ENCODE data around the gene TCTN1. TPM values are rescaled to one million over a fixed set of nuclear protein-coding genes. Genes with fewer than 3 reads are reported as not detected.

TCTN1 gene
- total and polyA plus RNA-seq, 2 of the 13 experiments (the other 11 are each of a cell fraction or from before 2014, with no cell fraction given), result 13.6 to 16.0 TPM

- peak; percentile 74; the same call in 1 of the 2 replicates for TF ChIP-seq DR1 (CRISPR knock-in tag; IDR thresholded peaks at IDR 0.05)
- no peak for TF ChIP-seq ZNF576 (CRISPR knock-in tag; IDR thresholded peaks at IDR 0.05)
- TF ChIP-seq ELF1 (CRISPR knock-in tag; IDR thresholded peaks at IDR 0.05), result peak; percentile 79
- TF ChIP-seq TRIM24 (CRISPR knock-in tag; IDR thresholded peaks at IDR 0.05), result no peak
- no peak; the same call in 1 of the 2 replicates for TF ChIP-seq ZNF724P (CRISPR knock-in tag; IDR thresholded peaks at IDR 0.05; ENCODE audit: borderline replicate concordance)
- no peak for TF ChIP-seq CCDC6 (CRISPR knock-in tag; IDR thresholded peaks at IDR 0.05)
- TF ChIP-seq, protein P1, sequence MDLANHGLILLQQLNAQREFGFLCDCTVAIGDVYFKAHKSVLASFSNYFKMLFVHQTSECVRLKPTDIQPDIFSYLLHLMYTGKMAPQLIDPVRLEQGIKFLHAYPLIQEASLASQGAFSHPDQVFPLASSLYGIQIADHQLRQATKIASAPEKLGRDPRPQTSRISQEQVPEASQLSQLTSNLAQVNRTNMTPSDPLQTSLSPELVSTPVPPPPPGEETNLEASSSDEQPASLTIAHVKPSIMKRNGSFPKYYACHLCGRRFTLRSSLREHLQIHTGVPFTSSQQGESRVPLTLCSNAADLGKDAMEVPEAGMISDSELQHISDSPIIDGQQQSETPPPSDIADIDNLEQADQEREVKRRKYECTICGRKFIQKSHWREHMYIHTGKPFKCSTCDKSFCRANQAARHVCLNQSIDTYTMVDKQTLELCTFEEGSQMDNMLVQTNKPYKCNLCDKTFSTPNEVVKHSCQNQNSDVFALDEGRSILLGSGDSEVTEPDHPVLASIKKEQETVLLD (CRISPR knock-in tag; IDR thresholded peaks at IDR 0.05; ENCODE audit: low read depth), result no peak
- TF ChIP-seq XBP1 (CRISPR knock-in tag; IDR thresholded peaks at IDR 0.05), result no peak
- no peak for TF ChIP-seq PPARG (CRISPR knock-in tag; conservative IDR thresholded peaks at IDR 0.05)
- no peak; the same call in 1 of the 2 replicates for TF ChIP-seq ZNF557 (CRISPR knock-in tag; IDR thresholded peaks at IDR 0.05)
- TF ChIP-seq, protein P2, sequence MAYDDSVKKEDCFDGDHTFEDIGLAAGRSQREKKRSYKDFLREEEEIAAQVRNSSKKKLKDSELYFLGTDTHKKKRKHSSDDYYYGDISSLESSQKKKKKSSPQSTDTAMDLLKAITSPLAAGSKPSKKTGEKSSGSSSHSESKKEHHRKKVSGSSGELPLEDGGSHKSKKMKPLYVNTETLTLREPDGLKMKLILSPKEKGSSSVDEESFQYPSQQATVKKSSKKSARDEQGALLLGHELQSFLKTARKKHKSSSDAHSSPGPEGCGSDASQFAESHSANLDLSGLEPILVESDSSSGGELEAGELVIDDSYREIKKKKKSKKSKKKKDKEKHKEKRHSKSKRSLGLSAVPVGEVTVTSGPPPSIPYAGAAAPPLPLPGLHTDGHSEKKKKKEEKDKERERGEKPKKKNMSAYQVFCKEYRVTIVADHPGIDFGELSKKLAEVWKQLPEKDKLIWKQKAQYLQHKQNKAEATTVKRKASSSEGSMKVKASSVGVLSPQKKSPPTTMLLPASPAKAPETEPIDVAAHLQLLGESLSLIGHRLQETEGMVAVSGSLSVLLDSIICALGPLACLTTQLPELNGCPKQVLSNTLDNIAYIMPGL (CRISPR knock-in tag; IDR thresholded peaks at IDR 0.05; ENCODE audit: borderline replicate concordance in 1 of 2, low read depth in 1 of 2), result peak; percentile 81 to 84
- no peak for TF ChIP-seq MEIS2 (CRISPR knock-in tag; IDR thresholded peaks at IDR 0.05)
- no peak for TF ChIP-seq U2AF1 (optimal IDR thresholded peaks at IDR 0.05; ENCODE audit: low read depth, low read length)
- no peak for TF ChIP-seq KDM6A (CRISPR knock-in tag; IDR thresholded peaks at IDR 0.05; ENCODE audit: low read depth)
- TF ChIP-seq ZNF784 (CRISPR knock-in tag; IDR thresholded peaks at IDR 0.05; ENCODE audit: borderline replicate concordance), result peak; percentile 83; the same call in 1 of the 2 replicates
- 0 out of 2 replicates have a peak, but pooled peaks have one; percentile 37 for TF ChIP-seq TMF1 (CRISPR knock-in tag; IDR thresholded peaks at IDR 0.05; ENCODE audit: low read depth)
- TF ChIP-seq DPF2 (CRISPR knock-in tag; IDR thresholded peaks at IDR 0.05; ENCODE audit: borderline replicate concordance, low read depth), result no peak
- TF ChIP-seq ZNF205 (CRISPR knock-in tag; IDR thresholded peaks at IDR 0.05), result 0 out of 2 replicates have a peak, but pooled peaks have one; percentile 35
- peak; percentile 82 for TF ChIP-seq DMAP1 (CRISPR knock-in tag; IDR thresholded peaks at IDR 0.05)
- TF ChIP-seq, protein P3, sequence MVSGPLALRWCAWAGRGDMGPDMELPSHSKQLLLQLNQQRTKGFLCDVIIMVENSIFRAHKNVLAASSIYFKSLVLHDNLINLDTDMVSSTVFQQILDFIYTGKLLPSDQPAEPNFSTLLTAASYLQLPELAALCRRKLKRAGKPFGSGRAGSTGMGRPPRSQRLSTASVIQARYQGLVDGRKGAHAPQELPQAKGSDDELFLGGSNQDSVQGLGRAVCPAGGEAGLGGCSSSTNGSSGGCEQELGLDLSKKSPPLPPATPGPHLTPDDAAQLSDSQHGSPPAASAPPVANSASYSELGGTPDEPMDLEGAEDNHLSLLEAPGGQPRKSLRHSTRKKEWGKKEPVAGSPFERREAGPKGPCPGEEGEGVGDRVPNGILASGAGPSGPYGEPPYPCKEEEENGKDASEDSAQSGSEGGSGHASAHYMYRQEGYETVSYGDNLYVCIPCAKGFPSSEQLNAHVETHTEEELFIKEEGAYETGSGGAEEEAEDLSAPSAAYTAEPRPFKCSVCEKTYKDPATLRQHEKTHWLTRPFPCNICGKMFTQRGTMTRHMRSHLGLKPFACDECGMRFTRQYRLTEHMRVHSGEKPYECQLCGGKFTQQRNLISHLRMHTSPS (CRISPR knock-in tag; IDR thresholded peaks at IDR 0.05; ENCODE audit: low read depth), result 0 out of 2 replicates have a peak, but pooled peaks have one; percentile 23
Observed at GRCh38 chr12:110613771-110614684, at the start of gene TCTN1 (continued).
